Dedifferentiated amniotic fluid mesenchymal stem cell (primary cell): Measurements from ENCODE around the gene IQSEC1.

Experiments
- DNase-seq: peaks from one replicate; pipeline ENCODE4 v3.0.0-alpha.2; 2016; ENCODE audit errors: extremely low spot score

Gene IQSEC1

GRCh38 chr3:12935861-12936830 lies 137.1 kb downstream of the IQSEC1 start:
- DNase-seq: no peak

GRCh38 chr3:12935023-12935860 lies 138.0 kb downstream of the IQSEC1 start:
- DNase-seq: no peak

DNA sequence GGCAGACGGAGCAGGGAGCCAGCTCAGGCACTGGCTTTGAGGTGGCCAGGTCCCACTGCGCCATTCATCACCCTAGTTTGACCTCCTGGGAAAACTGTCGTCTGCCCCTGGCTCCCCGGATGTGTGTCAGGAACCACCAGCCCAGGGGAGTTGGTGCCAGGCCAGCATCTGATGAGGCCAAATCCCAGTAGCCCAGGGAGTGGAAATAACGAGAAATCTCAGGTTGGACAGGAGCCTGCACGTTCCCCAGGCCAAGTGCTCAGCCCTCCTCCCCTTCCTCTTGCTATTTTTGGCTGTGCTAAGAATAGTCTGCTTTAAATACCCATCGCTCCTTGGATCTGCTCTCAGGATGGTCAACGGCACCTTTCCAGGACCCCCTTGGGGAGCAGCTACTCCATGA lies 138.8 kb downstream of the IQSEC1 start:
- DNase-seq: peak; percentile 17

DNA sequence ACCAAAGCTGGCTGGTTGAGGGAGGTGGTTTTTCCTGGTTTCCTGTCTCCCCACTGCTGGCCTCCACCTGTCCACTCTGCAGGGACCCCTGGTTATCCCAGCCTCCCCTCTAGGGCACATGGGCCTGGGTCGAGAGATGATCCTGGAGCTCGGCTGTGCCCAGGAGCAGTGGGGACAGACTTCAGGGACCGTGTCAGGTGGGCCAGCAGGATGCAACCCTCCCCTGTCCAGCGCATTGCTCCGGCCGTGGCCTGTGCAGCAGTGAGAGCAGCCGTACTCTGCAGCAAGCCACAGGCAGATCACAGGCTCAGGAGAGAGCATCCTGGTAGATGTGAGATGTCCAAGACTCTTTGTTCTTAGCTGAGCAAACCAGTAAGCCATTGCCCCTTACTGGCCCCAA lies 139.3 kb downstream of the IQSEC1 start:
- DNase-seq: no peak

DNA sequence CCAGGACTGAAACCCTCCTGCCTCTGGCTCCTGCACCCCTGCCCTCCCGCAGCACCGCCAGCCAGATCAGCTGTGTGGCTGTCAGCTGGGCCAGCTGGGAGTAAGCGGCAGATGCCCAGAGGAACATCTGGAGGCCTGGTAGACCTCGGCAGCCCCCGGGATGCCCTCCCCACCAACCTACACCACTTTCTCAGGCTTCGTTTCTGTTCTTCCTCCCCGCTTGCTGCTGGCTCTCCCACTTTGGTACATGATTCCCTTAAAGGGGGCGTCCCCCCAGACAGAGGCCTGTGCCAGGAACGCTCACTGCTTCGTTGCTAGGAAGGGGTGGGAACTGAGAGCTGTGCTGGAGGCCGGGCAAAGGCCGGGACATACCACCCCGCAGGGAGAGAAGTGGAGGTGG lies 140.5 kb downstream of the IQSEC1 start:
- DNase-seq: no peak

- DNase-seq: no peak
Observed at GRCh38 chr3:12932347-12932746, 140.9 kb downstream of the IQSEC1 start.

DNA sequence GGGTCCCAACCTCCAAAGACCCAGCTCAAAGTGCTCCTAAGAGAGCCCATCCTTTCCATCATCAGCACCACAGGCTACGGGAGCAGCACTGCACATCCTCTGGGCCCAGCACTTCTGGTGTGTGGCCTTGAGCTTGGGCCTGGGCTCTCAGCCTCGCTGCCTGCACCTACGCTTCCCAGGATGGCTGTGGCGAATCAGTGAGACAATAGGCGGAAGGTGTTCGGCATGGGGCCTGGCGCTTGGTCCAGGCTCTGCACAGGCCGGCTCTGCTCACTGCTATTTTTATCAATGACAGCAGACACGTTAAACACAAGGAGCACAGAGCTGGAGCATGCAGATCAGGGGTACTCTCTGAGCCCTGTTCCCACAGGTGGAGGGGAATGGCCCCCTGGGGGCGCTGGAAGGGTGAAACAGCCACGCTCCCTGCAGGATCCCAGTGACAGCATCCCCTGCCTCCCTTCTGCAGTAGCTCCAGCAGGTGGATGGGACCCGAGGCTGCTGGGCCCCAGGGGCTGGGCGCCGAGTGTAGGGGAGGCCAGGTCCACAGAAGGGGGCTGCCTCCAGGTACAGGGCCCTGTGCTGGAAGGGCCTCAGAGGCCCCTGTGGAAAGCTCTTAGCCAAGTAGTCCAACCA lies 141.8 kb downstream of the IQSEC1 start:
- DNase-seq: no peak

- DNase-seq: no peak
Observed at GRCh38 chr3:12929801-12930200, 143.4 kb downstream of the IQSEC1 start.

DNA sequence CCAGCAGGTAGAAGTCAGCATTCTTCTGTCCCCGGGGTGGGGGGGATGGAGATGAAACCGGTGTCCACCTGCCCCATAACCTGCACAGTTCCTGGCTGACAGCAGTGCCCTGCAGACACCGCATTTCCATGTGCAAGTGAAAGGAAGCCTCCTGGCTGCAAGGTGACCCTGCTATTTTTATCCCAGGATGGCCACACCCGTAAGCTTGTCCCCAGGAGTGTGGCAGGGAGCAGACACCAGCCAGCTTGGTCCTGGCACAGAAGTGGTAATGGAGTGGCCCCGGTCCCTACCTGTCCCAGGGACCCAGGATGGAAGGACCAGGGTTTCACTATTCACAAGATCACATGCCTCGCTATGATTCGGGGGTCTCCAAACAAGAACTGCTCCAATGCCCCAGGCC lies 146.6 kb downstream of the IQSEC1 start:
- DNase-seq: no peak

DNA sequence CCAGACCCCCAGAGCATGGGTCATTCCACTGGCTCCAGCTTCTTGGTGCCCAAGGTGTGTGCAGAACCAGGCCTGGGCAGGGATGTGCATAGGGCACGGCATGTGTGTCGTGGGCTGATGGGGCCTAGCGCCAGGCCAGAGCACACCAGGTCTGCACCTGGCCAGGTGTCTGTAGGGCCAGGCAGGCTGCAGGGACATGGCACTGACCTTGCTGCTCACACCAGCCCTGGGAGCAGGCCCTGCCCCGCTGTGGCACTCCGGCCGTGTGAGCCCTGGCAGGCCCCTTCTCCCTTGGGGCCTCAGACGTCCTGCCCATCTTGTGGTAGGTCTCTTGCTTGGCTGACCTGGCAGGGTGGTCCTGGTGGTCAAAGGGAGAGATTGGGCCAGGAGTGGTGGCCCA lies 147.6 kb downstream of the IQSEC1 start:
- no peak for DNase-seq

- DNase-seq: no peak
Observed at GRCh38 chr3:12924437-12924836, 148.8 kb downstream of the IQSEC1 start.

DNA sequence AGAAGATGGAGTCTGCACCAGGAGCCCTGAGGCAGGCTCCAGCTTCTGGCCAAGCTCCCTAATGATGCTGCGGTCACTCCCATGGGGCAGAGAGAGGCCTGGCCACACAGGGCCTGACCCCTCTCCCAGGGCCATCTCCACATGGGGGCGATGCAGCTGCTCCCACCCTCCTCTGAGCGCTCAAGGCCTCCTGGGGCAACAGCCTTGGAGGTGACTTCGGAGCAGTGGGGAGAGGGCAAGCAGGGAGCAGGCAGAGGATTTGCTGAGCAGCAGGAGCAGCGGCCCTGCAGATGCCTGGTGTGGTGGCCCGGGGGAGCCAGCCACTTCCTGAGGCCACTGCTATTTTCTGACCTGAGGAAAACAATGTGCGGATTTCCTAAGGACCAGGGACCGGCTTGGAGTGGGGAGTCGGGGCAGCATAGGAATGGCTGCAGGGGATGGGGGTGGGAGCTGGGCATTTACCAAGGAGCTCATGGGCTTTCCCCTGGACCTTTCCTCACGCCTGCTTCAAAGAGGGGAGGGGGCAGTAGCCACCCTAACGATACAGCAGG lies 150.3 kb downstream of the IQSEC1 start:
- DNase-seq: no peak

DNA sequence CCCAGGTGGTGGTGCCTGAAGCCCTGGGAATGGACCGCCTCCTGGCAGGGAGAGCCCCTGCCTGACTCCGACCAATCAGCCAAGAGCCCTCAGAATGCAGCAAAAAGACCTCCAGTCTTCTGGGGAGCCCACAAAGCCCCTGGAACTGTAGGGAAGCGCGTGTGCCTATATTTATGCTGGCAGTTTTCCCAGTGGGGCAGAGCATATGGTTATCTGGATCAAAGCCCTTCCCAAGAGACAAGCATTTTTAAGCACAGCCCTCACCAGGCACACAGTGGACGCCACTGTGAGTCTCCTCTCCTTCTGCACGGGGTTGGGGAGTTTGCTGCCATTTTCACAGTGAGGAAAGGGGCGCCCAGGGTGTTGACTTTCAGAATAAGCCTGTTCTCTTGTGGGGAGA lies 150.9 kb downstream of the IQSEC1 start:
- no peak for DNase-seq

- no peak for DNase-seq
Observed at GRCh38 chr3:12921736-12922135, 151.5 kb downstream of the IQSEC1 start.

GRCh38 chr3:12920967-12921366 lies 152.3 kb downstream of the IQSEC1 start:
- DNase-seq: no peak

GRCh38 chr3:12919205-12919604 lies 154.0 kb downstream of the IQSEC1 start:
- DNase-seq: no peak

DNA sequence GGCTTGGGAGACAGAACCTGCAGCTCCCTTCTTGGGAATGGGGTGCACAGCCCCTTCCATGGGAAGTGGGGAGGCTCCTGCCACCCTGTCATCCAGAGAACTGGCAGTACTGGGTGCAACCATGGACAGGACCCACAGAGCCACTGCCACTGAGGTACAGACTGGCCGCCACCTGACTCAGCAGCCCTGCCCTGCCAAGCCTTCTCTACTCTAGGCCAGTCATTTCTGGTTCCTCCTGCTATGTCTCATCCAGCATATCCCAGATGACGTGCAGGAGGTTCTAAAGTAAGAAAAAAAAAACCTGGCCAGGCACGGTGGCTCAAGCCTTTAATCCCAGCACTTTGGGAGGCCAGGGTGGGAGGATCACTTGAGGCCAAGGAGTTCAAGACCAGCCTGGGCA lies 155.0 kb downstream of the IQSEC1 start:
- DNase-seq: no peak

- no peak for DNase-seq
Observed at GRCh38 chr3:12916159-12916558, 157.1 kb downstream of the IQSEC1 start.

GRCh38 chr3:12914088-12914487 lies 159.1 kb downstream of the IQSEC1 start:
- no peak for DNase-seq

GRCh38 chr3:12911881-12912415 lies 161.3 kb downstream of the IQSEC1 start:
- DNase-seq: no peak

- DNase-seq: no peak
Observed at GRCh38 chr3:12910356-12911099, 162.7 kb downstream of the IQSEC1 start.
